GM18858 (cell line): ENCODE data around the gene HIF3A.
"Not testable (repeated sequence)": the region's sequence is repeated elsewhere in the genome, so short reads cannot be mapped to it uniquely, and the experiment has no call there.

Source experiments
- ATAC-seq: cut with Tn5 transposase; IDR thresholded peaks from one replicate; pipeline ENCODE4 v1.9.1; 2021; ENCODE audit not compliant: unreplicated experiment

Gene HIF3A

DNA sequence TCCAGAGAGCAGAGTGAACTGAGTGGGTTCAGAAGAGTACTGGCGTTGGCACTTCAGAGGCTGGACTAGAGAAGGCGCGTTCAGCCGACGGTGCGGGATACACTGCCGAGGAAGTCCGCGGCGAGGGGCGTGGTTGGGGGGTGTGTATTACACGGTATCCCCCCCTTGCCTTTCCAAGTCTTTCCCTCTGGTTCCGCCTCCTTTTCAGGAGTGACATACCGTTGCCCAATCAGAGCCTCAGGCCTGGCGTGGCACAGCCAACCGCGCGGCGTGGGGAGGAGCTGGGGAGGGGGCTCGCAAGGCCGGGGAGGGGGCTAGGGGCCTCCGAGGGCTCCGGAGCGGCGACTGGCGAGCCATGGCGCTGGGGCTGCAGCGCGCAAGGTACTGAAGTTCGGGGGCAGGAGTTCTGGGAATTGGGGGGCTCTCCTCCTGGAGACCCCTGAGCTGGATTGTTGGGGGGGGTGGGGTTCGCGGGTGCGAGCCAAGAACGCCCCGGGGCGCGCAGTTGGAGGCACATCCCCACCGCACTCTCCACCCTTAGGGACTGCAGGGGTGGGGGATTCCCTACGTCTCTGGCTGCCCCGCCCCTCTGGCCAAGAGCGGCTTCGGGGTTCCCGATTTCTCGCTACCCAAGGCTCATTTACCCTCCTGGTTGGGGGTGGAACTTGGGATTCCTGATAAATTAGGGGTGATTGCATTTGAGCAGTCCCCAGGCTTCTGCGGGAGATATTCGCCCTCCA, at the start of gene HIF3A:
Gene HIF3A (plus strand): TSS at position 321 of the 740 bp plus-strand sequence. CDS start 35 bp downstream, at position 356.
- no peak for ATAC-seq

DNA sequence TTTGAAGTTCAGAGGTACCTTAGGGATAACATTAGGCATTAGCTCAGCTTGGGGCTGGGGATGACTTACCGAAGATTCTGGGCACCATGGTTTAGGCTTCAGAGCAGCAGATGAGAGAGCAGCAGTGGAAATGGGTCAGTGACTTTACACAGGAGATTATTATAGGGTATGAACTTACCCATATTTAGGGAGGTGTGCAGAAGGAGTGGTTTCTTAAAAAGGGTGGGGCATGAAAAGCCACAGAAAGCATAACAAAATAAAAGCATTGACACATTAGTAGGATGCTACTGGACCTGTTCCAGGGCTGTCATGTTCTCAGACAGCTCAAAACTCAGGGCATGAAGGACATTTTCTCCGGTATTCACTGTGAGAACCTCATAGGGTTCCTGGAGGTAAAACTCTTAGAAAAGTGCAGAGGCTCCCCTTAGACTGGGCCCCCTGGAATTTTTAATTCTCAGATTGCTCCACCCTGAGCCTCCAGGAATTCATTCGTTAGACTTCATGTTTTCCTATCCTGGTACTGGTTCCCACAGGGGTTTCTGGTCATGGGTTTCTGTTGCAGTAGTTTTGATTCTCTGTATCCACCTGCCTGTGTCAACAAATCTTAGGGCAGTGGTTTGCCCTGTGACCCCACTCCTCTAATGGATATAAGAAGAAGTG, 46.6 kb upstream of the HIF3A start:
- no peak for ATAC-seq

DNA sequence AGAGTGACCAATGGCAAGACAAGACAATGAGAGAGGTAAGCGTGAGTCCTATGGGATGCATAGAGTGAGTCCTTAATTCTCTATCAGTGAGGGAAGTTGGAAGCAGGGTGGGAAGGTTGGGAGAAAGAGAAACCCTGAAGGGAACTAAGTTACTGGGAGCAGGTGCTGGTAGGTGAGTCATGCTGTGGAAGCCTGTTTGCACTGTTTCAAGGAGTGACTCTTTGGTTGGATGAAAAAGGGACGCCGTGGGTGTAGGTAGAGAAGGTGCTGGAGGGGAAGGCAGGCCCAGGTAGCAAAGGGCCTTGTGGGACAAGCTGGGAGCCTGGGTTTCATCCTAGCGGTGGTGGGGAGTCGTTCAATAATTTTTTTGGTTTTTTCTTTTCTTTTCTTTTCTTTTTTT, 45.4 kb upstream of the HIF3A start:
- no peak for ATAC-seq

DNA sequence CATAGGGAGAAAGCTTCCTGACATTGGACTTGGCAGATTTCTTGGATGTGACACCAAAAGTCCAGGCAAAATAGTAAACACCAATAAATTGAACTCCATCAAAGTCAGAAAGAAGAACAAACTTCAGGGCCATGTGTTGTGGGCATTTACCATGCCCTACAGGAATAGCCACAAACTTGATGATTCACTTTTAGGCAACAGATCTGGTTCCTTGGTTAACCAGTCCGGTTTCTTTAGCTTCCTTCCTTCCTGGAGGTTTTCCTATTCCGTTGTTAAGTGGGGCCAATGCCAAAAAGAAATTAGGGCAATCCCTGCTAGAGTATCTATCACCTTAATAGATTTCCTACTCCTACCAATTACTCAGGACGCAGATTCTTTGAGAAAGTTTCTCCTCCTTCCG, 42.1 kb upstream of the HIF3A start:
- ATAC-seq, result no peak

DNA sequence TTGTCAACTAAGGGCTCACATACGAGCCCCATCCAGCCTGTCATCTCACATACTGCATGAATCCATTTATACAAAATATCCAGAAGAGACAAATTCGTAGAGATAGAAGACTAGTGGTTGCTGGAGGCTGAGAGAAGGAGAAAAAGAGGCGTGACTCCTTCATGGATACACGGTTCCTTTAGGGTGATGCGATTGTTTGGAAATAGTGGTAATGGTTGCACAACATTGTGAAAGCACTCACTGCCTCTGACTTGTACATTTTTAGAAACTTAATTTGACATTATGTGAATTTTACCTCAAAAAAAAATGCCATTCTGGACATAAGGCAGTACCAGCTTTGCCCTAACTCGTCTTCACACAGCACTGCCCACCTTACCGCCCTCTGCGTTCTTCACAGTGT, 40.0 kb upstream of the HIF3A start:
- no peak for ATAC-seq

DNA sequence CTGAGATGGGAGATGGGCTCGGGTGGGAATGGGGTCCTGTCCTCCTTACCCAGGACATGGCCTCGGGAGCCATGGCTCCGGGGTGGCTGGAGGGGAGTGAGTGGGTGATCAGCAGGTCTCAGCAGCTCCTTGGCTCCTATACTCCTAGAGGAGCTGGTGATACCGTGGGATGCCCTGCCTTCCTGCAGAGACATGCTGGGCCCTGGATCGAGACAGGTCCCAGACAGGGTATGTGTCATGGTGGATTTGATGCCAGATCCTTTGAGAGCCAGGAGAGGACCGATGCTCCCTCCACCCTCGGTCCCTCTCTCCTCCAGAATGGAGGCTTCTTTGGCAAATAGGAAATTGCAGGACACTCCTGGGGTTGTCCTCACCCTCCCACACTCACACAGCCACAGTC, 35.3 kb upstream of the HIF3A start:
- not testable (repeated sequence) for ATAC-seq

DNA sequence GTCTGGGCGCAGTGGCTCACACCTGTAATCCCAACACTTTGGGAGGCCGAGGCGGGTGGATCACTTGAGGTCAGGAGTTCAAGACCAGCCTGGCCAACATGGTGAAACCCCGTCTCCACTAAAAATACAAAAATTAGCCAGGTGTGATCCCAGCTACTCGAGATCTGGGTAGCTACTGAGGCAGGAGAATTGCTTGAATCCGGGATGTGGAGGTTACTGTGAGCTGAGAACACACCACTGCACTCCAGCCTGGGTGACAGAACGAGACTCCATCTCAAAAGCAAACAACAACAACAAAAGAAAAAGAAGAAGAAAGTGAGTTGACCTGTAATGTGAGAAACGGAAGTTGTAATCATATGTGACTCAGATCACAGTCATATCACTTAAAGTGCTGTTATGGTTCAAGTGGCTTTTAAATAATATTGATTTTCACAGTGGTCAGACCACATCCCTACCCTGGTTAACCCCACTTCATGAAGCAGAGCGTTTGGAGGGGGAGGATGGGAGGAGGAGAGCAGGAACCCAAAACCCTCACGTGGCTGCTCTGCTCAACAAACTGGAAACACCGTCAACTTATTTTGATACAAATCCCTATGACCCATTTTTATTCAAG, 34.1 kb upstream of the HIF3A start:
- ATAC-seq, result peak; percentile 72

DNA sequence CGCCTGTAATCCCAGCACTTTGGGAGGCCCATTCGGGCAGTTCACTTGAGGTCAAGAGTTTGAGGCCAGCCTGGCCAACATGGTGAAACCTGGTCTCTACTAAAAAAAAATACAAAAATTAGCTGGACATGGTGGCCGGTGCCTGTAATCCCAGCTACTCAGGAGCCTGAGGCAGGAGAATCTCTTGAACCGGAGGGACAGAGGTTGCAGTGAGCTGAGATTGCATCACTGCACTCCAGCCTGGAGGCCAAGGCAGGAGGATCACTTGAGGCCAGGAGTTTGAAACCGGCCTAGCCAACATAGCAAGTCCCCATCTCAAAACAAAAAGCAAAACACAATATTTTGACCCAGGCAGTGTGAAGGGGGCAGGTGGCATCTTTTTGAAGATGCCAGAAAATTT, 32.0 kb upstream of the HIF3A start:
- ATAC-seq, result not testable (repeated sequence)

DNA sequence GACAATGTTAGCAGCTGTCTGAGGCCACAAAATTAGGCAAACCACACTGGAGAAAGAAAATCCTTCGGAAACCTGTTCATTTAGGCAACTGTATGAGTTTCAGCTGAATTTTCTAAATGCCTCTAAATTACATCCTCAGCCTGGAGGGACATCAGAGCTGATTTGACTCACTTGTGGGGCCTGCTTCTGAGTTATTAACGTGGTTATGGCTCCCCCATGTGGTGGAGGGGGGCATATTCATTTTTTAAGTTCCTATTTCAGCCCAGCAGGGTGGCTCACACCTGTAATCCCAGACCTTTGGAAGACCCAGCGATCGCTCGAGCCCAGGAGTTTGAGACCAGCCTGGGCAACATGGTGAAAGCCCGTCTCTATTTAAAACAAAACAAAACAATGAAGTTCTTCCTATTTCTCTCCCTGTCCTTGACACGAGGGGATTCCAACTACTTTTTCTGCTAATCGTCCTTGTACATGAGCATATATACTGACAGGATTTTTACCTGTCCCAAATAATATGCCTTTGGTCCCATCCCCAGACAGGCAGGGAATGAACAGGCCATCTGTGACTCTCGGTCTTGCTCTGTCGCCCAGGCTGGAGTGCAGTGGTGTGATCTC, 31.5 kb upstream of the HIF3A start:
- no peak for ATAC-seq

DNA sequence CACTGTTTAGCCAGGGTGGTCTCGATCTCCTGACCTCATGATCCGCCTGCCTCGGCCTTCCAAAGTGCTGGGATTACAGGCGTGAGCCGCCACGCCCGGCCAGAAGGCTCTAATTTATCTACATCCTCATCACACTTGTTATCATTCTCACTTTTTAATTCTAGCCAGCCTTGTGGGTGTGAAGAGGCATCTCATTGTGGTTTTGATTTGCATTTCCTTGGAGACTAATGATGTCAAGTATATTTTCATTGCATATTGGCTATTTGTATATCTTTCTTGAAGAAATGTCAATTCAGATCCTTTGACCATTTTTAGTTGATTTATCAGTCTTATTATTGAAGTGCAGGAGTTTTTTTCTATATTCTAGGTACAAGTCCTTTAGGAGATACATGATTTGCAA, 27.7 kb upstream of the HIF3A start:
- no peak for ATAC-seq

DNA sequence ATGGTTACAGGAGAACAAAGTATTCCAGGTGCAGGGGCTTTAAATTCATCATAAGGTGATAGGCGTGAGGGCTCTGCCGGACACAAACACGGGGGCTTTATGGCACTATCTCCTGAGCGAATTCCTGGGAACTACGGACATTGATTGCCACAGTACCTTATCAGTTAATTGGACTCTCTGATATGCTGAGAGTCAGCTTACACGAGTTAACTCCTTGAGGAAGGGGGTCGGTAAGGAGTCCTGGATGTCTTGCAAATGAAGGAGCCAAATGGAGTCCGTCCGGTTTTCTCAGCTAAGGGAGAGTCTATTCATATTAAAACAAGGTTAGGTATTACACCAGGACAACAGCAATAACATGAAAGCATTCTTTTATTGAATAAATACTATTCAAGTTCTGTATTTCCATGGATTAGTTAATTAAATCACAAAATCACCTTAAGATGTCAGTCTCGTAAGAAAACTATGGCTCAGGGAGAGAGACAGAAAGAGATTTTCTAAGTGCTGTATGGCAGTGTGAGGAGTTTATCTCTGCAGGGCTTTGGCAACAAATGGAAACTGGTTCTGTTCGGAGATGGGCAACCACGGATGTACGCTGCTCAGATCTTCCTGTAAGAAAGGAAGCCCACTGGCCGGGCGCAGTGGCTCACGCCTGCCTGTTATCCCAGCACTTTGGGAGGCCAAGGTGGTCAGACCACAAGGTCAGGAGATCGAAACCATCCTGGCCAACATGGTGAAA, 26.2 kb upstream of the HIF3A start:
- no peak for ATAC-seq

DNA sequence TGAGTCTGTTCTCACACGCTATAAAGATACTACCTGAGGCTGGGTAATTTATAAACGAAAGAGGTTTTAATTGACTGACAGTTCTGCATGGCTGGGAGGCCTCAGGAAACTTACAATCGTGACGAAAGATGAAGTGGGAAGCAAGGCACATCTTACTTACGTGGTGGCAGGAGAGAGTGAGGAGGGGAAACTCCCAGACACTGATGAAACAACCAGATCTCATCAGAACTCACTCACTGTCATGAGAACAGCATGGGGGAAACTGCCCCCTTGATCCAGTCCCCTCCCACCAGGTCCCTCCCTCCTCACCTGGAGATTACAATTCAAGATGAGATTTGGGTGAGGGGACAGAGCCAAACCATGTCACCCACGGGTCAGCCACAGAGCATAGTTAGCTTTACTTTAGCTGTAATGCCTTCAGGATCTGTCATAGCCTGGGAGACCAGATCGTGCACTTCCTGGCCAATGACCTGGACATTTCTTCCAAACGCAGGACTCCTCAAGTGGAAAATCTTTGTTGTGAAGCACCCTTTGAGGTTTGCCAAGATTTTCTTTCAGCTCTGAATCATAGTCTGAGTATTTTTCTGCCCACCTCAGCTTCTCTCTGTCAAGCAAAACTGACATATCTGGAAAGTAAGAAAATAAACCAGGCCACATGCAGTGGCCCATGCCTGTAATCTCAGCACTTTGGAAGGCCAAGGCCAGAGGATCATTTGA, 25.2 kb upstream of the HIF3A start:
- ATAC-seq, result no peak

DNA sequence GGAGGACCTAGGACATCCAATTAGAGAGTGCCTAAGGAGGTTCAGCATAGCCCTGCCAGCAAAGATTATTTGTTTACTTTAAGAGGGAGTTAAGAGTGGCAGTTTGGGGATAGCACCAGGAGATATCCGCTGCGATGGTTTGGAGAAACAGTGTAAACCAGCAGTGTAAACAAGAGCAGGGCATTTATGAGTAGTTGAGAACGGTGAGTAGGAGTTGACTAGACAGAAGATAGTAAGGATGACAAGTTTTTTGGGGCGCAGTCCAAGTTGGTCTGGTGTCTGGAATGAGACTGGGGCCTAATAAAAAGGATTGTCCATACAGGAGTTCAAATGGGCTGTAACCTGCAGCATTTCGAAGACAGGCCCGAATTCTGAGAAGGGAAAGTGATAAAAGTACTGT, 22.9 kb upstream of the HIF3A start:
- not testable (repeated sequence) for ATAC-seq

DNA sequence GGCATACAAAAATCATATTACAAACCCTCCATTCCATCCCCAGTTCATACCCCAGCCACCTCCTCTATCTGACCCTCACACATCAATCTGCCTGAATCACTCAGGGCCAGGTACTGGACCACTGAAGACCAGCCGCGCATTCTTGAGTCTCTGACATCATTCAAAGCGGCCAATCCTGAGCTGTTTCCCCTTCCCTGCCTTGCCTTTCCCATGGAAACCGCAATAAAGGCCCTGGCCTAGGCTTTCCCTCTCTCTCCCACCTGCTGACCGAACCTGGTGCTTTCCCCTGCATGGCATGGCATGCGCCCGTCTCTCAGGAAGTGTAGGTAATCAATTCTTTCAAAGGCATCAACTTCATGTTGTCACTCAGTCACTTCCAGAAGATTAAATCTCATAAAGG, 17.7 kb upstream of the HIF3A start:
- ATAC-seq, result no peak

DNA sequence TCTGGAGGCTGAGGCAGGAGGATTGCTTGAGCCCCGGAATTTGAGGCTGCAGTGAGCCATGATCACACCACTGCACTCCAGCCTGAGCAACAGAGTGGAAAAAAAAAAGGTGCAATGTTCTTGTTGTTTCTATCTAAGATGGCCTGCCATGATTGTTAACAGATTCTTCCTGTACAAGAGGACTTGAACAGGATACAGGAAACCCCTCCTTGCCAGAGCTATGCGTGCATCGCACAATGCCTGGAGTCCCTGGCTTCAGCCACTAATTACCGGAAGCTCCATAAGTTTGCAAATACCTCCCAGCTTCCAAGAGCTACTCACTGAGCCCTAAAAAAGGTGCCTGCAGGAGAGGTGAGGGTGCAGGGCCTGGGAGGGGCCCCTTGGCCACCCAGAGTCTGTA, 13.1 kb upstream of the HIF3A start:
- no peak for ATAC-seq

DNA sequence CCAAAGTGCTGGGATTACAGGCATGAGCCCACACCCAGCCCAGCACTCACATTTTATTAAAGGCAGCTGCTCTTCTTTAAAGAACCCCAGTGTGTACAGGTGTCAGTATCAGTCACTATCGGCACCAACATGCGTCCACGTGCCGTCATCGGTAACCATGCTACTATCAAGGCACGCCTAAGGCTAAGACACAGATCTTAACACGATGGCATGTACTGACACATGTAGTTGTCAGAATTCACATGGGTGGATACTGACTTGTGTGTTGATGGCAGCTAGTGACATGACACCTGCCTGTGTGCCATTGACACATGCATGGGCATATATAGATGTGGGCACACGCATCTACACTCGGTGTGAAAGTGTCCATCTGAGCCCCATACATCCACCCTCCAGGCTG, 12.2 kb upstream of the HIF3A start:
- no peak for ATAC-seq

DNA sequence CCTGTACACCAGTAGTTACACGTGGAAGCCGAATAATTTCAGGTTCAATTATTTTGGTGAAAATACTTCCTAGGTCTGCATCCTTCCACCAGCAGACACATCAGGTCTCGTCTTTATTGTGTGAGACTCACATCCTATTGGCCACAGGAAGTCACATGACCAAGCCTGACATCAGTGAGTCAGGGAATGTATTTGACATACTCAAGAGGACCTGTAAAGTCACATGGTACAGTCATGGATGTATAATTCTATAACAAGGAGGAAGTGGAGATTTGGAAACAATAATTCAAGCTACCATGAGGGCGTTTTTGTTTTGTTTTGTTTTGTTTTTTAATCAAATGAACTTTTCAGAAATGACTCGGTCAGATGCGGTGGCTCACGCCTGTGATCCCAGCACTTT, 9.3 kb upstream of the HIF3A start:
- ATAC-seq, result no peak

DNA sequence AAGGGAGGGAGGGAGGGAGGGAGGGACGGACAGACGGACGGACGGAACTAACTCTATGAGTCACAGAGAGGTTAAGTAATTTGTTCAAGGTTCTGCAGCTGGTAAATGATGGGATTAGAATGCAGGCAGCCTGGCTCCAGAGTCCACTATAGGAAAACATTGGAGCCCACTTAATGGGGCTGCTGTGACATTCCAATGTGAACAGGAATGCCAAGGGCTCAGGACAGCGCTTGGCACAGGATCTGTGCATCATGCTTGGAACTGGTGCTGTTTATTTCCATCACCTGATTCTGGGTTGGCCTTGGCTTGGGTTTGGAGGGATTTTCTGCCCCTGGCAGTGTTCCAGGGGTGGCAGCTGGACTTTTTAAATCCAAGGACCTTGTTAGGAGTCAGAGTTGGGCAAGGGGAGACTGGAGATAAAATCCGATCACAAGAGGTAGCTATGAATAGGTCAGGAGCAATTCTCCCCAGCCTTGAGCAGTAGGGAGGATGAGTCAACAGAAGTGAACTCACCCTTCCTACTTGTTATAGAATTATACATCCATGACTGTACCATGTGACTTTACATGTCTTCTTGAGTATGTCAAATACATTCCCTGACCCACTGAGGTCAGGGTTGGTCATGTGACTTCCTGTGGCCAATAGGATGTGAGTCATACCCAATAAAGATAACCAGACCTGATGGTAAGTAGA, 7.8 kb upstream of the HIF3A start:
- ATAC-seq, result no peak

DNA sequence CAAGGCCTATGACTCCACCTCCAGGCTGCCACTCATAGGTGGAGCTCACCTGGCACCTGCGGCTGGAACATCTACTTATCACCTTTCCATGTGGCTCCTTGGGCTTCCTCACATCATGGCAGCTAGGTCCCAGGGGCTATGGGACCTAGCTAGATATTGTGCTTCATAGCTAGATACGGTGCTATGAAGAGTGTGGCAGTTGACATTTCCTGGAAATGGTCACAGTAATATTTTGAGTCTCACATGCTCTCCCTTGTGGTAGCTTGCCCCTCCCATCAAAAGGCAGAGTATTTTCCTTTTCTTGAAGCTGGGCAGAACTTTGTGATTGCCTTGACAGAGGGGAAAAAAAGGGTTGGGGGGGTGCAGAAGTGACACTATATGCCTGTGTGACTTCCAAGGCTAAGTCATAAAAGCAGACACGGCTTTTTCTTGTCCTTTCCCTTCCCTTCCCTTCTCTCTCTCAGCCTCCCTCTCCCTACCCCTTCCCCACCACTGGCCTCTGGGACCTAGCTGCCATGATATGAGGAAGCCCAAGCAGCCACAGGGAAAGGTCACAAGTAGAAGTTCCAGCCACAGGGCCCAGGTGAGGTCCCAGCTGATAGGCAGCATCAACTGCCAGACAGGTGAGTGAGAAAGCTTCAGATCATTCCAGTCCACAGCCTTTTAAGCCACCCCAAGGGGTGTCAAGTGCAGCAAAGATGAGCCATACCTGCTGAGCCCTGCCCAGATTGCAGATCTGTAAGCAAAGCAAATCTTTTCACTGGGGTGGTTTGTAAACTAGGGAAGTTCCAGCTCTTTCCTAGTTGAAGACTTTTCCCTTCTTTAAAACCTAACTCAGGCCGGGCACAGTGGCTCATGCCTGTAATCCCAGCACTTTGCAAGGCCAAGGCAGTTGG, 6.9 kb upstream of the HIF3A start:
- no peak for ATAC-seq
